Measurements from ENCODE around the gene ZNF436.

DNA sequence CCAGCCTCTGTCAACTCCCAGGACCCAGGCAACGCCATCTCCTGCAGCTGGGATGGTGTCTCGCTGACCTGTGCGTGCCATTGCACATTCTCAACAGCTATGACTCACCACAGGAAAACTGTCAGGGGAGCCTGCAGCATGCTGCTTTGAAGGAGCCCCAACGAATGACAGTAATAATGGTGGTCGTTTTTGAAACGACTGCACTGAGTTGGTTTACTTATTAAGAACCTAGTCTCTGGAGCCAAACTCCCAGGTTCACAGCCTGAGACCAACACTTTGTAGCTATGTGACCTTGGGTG, 33.4 kb upstream of the ZNF436 start:
- TF ChIP-seq, protein P1, sequence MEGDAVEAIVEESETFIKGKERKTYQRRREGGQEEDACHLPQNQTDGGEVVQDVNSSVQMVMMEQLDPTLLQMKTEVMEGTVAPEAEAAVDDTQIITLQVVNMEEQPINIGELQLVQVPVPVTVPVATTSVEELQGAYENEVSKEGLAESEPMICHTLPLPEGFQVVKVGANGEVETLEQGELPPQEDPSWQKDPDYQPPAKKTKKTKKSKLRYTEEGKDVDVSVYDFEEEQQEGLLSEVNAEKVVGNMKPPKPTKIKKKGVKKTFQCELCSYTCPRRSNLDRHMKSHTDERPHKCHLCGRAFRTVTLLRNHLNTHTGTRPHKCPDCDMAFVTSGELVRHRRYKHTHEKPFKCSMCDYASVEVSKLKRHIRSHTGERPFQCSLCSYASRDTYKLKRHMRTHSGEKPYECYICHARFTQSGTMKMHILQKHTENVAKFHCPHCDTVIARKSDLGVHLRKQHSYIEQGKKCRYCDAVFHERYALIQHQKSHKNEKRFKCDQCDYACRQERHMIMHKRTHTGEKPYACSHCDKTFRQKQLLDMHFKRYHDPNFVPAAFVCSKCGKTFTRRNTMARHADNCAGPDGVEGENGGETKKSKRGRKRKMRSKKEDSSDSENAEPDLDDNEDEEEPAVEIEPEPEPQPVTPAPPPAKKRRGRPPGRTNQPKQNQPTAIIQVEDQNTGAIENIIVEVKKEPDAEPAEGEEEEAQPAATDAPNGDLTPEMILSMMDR (IDR thresholded peaks at IDR 0.05) = no peak
- TF ChIP-seq, protein P2, sequence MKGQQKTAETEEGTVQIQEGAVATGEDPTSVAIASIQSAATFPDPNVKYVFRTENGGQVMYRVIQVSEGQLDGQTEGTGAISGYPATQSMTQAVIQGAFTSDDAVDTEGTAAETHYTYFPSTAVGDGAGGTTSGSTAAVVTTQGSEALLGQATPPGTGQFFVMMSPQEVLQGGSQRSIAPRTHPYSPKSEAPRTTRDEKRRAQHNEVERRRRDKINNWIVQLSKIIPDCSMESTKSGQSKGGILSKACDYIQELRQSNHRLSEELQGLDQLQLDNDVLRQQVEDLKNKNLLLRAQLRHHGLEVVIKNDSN (IDR thresholded peaks at IDR 0.05; ENCODE audit: borderline replicate concordance, low read depth) = no peak
- TF ChIP-seq POLR2AphosphoS5 (IDR thresholded peaks at IDR 0.05; ENCODE audit: low read depth, low read length) = no peak; the same call in 1 of the 2 replicates
- no peak for TF ChIP-seq RAD21 (IDR thresholded peaks at IDR 0.05; ENCODE audit: low read length)
- TF ChIP-seq, protein P3, sequence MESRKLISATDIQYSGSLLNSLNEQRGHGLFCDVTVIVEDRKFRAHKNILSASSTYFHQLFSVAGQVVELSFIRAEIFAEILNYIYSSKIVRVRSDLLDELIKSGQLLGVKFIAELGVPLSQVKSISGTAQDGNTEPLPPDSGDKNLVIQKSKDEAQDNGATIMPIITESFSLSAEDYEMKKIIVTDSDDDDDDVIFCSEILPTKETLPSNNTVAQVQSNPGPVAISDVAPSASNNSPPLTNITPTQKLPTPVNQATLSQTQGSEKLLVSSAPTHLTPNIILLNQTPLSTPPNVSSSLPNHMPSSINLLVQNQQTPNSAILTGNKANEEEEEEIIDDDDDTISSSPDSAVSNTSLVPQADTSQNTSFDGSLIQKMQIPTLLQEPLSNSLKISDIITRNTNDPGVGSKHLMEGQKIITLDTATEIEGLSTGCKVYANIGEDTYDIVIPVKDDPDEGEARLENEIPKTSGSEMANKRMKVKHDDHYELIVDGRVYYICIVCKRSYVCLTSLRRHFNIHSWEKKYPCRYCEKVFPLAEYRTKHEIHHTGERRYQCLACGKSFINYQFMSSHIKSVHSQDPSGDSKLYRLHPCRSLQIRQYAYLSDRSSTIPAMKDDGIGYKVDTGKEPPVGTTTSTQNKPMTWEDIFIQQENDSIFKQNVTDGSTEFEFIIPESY (IDR thresholded peaks at IDR 0.05; ENCODE audit: borderline replicate concordance, low read depth) = no peak
- no peak for TF ChIP-seq RCOR1 (IDR thresholded peaks at IDR 0.05; ENCODE audit: low read length)
- TF ChIP-seq GATA2 (CRISPR knock-in tag; IDR thresholded peaks at IDR 0.05) = no peak
- TF ChIP-seq ELF1 (IDR thresholded peaks at IDR 0.05) = no peak
- TF ChIP-seq SMC3 (IDR thresholded peaks at IDR 0.05; ENCODE audit: low read depth, low read length) = no peak

Measured in SK-N-SH (cell line).